ENCODE data around the gene SERTAD3. TPM values are rescaled to one million over a fixed set of nuclear protein-coding genes. Genes with fewer than 3 reads are reported as not detected.

The SERTAD3 gene
- total and polyA plus RNA-seq, 2 experiments from 2014 or later = 37.9 to 41.2 TPM

DNA sequence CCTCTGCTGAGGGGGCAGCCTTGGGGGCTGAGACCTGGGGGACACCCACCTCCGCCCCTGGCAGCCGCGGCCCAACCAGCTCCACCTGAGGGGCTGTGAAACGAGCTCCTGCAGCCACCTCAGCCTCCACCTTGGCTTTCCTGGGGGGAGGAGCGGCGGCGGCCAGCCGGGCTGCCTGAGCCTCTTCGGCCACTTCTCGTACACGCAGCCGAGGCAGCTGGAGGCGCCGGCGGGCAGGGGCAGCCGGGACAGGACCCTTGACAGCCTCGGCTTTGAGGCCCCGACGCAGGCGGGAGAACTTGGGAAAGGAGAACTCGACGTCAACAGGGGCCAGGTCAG lies 46.6 kb downstream of the SERTAD3 start:
- TF ChIP-seq EZH2 (IDR thresholded peaks at IDR 0.05; ENCODE audit: insufficient read depth, poor library complexity, severe bottlenecking) = no peak
- no peak for TF ChIP-seq EZH2phosphoT487 (IDR thresholded peaks at IDR 0.05; ENCODE audit: insufficient read depth, low read depth)
- Histone ChIP-seq H3K27ac (no peak overlapping the region), H3K9me3 (ENCODE audit: low read depth) (no peaks in the 10 kb centered on the region), H3K9ac (no peak overlapping the region), H3K4me3 (no peak overlapping the region), H3K27me3 (replicated peaks; ENCODE audit: insufficient read depth) (no peaks in the 10 kb centered on the region), H3K4me1 (ENCODE audit: insufficient read depth) (no peaks in the 10 kb centered on the region), H2AFZ (no peak overlapping the region), H3K36me3 (ENCODE audit: low read depth) (no peaks in the 10 kb centered on the region), H3K4me2 (ENCODE audit: unreplicated experiment) (no peak overlapping the region), H3K79me2 (ENCODE audit: insufficient read depth) (no peaks in the 10 kb centered on the region), H3F3A (ENCODE audit: insufficient read depth) (no peaks in the 10 kb centered on the region), H3K9me2 (ENCODE audit: insufficient read depth) (no peaks in the 10 kb centered on the region), H4K20me1 (ENCODE audit: insufficient read depth) (no peaks in the 10 kb centered on the region)
- WGBS, 2 experiments (ENCODE audit: low coverage in 1 of 2, low lambda C conversion rate in 2 of 2, missing lambda C conversion rate in 2 of 2) = 94 to 95% methylated on average over 17 to 22 of the region's 22 CpGs
- DNase-seq = no peak
- in situ Hi-C loops (cut with MboI) = no loop called here

DNA sequence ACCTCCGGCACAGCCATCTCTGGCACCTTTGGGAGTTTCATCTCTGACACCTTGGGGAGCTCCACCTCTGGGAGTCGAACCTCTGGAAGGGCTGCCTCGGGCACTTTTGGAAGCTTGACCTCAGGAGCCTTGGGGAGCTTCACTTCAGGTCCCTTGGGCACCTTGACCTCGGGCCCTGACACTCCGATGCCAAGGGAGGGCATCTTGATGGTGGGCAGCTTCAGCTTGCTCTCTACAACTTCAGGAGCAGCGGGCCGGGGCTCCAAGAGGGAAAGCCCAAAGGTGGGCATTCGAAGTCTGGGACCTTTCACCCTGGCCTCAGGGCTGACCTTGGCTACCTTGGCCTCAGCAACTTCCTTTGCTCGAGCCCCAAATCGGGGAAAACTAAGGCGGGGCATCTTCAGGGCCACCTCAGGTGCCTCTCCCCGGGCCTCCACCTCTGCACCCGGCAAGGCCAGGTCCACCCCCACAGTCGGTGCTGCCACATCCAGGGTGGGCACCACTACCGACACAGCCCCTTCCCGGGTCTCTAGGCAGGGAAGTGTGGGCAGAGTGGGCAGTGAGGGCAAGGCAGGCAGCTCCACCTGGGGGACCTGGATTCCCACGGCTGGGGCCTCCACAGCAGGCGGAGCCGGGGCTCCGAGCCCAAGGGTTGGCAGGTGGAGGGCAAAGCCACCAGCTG lies 47.1 kb downstream of the SERTAD3 start:
- Histone ChIP-seq H3K36me3 (ENCODE audit: low read depth) (no peaks in the 10 kb centered on the region), H4K20me1 (ENCODE audit: insufficient read depth) (no peaks in the 10 kb centered on the region), H3F3A (ENCODE audit: insufficient read depth) (no peaks in the 10 kb centered on the region), H3K79me2 (ENCODE audit: insufficient read depth) (no peaks in the 10 kb centered on the region), H3K4me2 (ENCODE audit: unreplicated experiment) (no peak overlapping the region), H3K27ac (no peak overlapping the region), H3K4me1 (ENCODE audit: insufficient read depth) (no peaks in the 10 kb centered on the region), H3K4me3 (no peak overlapping the region), H3K27me3 (replicated peaks; ENCODE audit: insufficient read depth) (no peaks in the 10 kb centered on the region), H3K9me2 (ENCODE audit: insufficient read depth) (no peaks in the 10 kb centered on the region), H3K9me3 (ENCODE audit: low read depth) (no peaks in the 10 kb centered on the region), H3K9ac (no peak overlapping the region), H2AFZ (no peak overlapping the region)
- DNase-seq = no peak
- in situ Hi-C loops (cut with MboI) = no loop called here
- WGBS, 2 experiments (ENCODE audit: low coverage in 1 of 2, low lambda C conversion rate in 2 of 2, missing lambda C conversion rate in 2 of 2) = 87 to 89% methylated on average over 20 of the region's 20 CpGs
- TF ChIP-seq EZH2 (IDR thresholded peaks at IDR 0.05; ENCODE audit: insufficient read depth, poor library complexity, severe bottlenecking) (no peak), EZH2phosphoT487 (IDR thresholded peaks at IDR 0.05; ENCODE audit: insufficient read depth, low read depth) (no peak)

DNA sequence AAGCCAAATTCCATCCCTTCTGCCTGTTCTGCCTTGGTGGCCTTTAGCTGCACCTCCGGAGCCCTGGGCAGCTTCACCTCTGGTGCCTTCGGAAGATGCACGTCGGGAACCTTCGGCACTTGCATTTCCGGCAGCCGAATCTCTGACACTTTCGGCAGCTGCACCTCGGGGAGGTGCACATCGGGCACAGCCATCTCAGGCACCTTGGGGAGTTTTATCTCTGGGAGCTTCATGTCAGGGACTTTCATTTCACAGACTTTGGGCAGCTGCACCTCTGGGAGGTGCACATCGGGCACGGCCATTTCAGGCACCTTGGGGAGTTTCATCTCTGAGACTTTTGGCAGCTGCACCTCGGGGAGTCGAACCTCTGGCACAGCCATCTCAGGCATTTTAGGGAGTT lies 48.2 kb downstream of the SERTAD3 start:
- Histone ChIP-seq H3K36me3 (ENCODE audit: low read depth) (no peaks in the 10 kb centered on the region), H4K20me1 (ENCODE audit: insufficient read depth) (no peaks in the 10 kb centered on the region), H2AFZ (no peak overlapping the region), H3K4me3 (no peak overlapping the region), H3K27ac (no peak overlapping the region), H3F3A (ENCODE audit: insufficient read depth) (no peaks in the 10 kb centered on the region), H3K4me1 (ENCODE audit: insufficient read depth) (no peaks in the 10 kb centered on the region), H3K79me2 (ENCODE audit: insufficient read depth) (no peaks in the 10 kb centered on the region), H3K9me3 (ENCODE audit: low read depth) (no peaks in the 10 kb centered on the region), H3K27me3 (replicated peaks; ENCODE audit: insufficient read depth) (no peaks in the 10 kb centered on the region), H3K9me2 (ENCODE audit: insufficient read depth) (no peaks in the 10 kb centered on the region), H3K9ac (no peak overlapping the region), H3K4me2 (ENCODE audit: unreplicated experiment) (no peak overlapping the region)
- no peak for DNase-seq
- no peak for TF ChIP-seq EZH2phosphoT487 (IDR thresholded peaks at IDR 0.05; ENCODE audit: insufficient read depth, low read depth)
- no peak for TF ChIP-seq EZH2 (IDR thresholded peaks at IDR 0.05; ENCODE audit: insufficient read depth, poor library complexity, severe bottlenecking)
- in situ Hi-C loops (cut with MboI) = no loop called here
- WGBS, 2 experiments (ENCODE audit: low coverage in 1 of 2, low lambda C conversion rate in 2 of 2, missing lambda C conversion rate in 2 of 2) = 92% methylated on average over 14 of the region's 14 CpGs

DNA sequence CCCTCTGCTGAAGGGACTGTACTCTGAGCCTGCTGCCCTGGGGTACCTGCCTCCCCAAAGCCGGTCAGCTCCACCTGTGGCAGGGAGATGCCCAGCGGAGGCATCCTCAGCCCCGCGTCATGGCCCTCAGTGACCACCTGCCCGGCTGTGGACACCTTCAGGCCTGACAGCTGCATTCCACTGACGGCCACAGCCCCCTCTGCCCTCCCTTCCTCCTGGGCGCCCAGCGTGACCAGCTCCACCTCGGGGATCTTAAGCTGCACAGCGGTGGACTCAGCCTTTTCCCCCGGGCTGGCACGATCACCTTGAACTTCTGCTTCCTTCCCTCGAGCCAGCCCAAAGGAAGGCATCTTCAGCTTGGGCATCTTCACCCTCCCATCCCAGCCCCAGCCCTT lies 49.3 kb downstream of the SERTAD3 start:
- in situ Hi-C loops (cut with MboI) = no loop called here
- Histone ChIP-seq H3K27me3 (replicated peaks; ENCODE audit: insufficient read depth) (no peaks in the 10 kb centered on the region), H3K36me3 (ENCODE audit: low read depth) (no peaks in the 10 kb centered on the region), H3K79me2 (ENCODE audit: insufficient read depth) (no peaks in the 10 kb centered on the region), H3K4me2 (ENCODE audit: unreplicated experiment) (no peak overlapping the region), H3K9me2 (ENCODE audit: insufficient read depth) (no peaks in the 10 kb centered on the region), H3K9ac (no peak overlapping the region), H4K20me1 (ENCODE audit: insufficient read depth) (no peaks in the 10 kb centered on the region), H2AFZ (no peak overlapping the region), H3K27ac (no peak overlapping the region), H3F3A (ENCODE audit: insufficient read depth) (no peaks in the 10 kb centered on the region), H3K9me3 (ENCODE audit: low read depth) (no peaks in the 10 kb centered on the region), H3K4me3 (no peak overlapping the region), H3K4me1 (ENCODE audit: insufficient read depth) (no peaks in the 10 kb centered on the region)
- TF ChIP-seq EZH2phosphoT487 (IDR thresholded peaks at IDR 0.05; ENCODE audit: insufficient read depth, low read depth) = no peak
- no peak for TF ChIP-seq EZH2 (IDR thresholded peaks at IDR 0.05; ENCODE audit: insufficient read depth, poor library complexity, severe bottlenecking)
- WGBS, 2 experiments (ENCODE audit: low coverage in 1 of 2, low lambda C conversion rate in 2 of 2, missing lambda C conversion rate in 2 of 2) = 78 to 81% methylated on average over 13 of the region's 13 CpGs
- DNase-seq = no peak

All from GM23248 (cell line).